ENCODE results near the gene CAMP. TPM values are rescaled to one million over a fixed set of nuclear protein-coding genes. Genes with fewer than 3 reads are reported as not detected.

Gene CAMP
- total and polyA plus RNA-seq, 2 of the 13 experiments (the other 11 are each of a cell fraction or from before 2014, with no cell fraction given): not detected

- TF ChIP-seq, protein P1, sequence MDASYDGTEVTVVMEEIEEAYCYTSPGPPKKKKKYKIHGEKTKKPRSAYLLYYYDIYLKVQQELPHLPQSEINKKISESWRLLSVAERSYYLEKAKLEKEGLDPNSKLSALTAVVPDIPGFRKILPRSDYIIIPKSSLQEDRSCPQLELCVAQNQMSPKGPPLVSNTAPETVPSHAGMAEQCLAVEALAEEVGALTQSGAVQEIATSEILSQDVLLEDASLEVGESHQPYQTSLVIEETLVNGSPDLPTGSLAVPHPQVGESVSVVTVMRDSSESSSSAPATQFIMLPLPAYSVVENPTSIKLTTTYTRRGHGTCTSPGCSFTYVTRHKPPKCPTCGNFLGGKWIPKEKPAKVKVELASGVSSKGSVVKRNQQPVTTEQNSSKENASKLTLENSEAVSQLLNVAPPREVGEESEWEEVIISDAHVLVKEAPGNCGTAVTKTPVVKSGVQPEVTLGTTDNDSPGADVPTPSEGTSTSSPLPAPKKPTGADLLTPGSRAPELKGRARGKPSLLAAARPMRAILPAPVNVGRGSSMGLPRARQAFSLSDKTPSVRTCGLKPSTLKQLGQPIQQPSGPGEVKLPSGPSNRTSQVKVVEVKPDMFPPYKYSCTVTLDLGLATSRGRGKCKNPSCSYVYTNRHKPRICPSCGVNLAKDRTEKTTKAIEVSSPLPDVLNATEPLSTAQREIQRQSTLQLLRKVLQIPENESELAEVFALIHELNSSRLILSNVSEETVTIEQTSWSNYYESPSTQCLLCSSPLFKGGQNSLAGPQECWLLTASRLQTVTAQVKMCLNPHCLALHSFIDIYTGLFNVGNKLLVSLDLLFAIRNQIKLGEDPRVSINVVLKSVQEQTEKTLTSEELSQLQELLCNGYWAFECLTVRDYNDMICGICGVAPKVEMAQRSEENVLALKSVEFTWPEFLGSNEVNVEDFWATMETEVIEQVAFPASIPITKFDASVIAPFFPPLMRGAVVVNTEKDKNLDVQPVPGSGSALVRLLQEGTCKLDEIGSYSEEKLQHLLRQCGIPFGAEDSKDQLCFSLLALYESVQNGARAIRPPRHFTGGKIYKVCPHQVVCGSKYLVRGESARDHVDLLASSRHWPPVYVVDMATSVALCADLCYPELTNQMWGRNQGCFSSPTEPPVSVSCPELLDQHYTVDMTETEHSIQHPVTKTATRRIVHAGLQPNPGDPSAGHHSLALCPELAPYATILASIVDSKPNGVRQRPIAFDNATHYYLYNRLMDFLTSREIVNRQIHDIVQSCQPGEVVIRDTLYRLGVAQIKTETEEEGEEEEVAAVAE (CRISPR knock-in tag; IDR thresholded peaks at IDR 0.05; ENCODE audit: borderline replicate concordance): peak; percentile 69; the same call in 1 of the 2 replicates
- TF ChIP-seq, protein P2, sequence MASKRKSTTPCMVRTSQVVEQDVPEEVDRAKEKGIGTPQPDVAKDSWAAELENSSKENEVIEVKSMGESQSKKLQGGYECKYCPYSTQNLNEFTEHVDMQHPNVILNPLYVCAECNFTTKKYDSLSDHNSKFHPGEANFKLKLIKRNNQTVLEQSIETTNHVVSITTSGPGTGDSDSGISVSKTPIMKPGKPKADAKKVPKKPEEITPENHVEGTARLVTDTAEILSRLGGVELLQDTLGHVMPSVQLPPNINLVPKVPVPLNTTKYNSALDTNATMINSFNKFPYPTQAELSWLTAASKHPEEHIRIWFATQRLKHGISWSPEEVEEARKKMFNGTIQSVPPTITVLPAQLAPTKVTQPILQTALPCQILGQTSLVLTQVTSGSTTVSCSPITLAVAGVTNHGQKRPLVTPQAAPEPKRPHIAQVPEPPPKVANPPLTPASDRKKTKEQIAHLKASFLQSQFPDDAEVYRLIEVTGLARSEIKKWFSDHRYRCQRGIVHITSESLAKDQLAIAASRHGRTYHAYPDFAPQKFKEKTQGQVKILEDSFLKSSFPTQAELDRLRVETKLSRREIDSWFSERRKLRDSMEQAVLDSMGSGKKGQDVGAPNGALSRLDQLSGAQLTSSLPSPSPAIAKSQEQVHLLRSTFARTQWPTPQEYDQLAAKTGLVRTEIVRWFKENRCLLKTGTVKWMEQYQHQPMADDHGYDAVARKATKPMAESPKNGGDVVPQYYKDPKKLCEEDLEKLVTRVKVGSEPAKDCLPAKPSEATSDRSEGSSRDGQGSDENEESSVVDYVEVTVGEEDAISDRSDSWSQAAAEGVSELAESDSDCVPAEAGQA (IDR thresholded peaks at IDR 0.05; ENCODE audit: low read depth): no peak
- TF ChIP-seq, protein P2 (CRISPR knock-in tag; IDR thresholded peaks at IDR 0.05; ENCODE audit: borderline replicate concordance): no peak
- TF ChIP-seq TOPORS (CRISPR knock-in tag; IDR thresholded peaks at IDR 0.05) (no peak), HNF4A (CRISPR knock-in tag; IDR thresholded peaks at IDR 0.05) (no peak), TCF12 (IDR thresholded peaks at IDR 0.05) (no peak), TCF12 (CRISPR knock-in tag; IDR thresholded peaks at IDR 0.05) (no peak), XRCC5 (optimal IDR thresholded peaks at IDR 0.05; ENCODE audit: low read length) (peak; percentile 94)
- TF ChIP-seq, protein P3, sequence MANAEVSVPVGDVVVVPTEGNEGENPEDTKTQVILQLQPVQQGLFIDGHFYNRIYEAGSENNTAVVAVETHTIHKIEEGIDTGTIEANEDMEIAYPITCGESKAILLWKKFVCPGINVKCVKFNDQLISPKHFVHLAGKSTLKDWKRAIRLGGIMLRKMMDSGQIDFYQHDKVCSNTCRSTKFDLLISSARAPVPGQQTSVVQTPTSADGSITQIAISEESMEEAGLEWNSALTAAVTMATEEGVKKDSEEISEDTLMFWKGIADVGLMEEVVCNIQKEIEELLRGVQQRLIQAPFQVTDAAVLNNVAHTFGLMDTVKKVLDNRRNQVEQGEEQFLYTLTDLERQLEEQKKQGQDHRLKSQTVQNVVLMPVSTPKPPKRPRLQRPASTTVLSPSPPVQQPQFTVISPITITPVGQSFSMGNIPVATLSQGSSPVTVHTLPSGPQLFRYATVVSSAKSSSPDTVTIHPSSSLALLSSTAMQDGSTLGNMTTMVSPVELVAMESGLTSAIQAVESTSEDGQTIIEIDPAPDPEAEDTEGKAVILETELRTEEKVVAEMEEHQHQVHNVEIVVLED (CRISPR knock-in tag; IDR thresholded peaks at IDR 0.05; ENCODE audit: borderline replicate concordance): no peak; the same call in 1 of the 2 replicates
- TF ChIP-seq, protein P4, sequence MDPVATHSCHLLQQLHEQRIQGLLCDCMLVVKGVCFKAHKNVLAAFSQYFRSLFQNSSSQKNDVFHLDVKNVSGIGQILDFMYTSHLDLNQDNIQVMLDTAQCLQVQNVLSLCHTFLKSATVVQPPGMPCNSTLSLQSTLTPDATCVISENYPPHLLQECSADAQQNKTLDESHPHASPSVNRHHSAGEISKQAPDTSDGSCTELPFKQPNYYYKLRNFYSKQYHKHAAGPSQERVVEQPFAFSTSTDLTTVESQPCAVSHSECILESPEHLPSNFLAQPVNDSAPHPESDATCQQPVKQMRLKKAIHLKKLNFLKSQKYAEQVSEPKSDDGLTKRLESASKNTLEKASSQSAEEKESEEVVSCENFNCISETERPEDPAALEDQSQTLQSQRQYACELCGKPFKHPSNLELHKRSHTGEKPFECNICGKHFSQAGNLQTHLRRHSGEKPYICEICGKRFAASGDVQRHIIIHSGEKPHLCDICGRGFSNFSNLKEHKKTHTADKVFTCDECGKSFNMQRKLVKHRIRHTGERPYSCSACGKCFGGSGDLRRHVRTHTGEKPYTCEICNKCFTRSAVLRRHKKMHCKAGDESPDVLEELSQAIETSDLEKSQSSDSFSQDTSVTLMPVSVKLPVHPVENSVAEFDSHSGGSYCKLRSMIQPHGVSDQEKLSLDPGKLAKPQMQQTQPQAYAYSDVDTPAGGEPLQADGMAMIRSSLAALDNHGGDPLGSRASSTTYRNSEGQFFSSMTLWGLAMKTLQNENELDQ (CRISPR knock-in tag; IDR thresholded peaks at IDR 0.05; ENCODE audit: borderline replicate concordance): no peak
- TF ChIP-seq, protein P5, sequence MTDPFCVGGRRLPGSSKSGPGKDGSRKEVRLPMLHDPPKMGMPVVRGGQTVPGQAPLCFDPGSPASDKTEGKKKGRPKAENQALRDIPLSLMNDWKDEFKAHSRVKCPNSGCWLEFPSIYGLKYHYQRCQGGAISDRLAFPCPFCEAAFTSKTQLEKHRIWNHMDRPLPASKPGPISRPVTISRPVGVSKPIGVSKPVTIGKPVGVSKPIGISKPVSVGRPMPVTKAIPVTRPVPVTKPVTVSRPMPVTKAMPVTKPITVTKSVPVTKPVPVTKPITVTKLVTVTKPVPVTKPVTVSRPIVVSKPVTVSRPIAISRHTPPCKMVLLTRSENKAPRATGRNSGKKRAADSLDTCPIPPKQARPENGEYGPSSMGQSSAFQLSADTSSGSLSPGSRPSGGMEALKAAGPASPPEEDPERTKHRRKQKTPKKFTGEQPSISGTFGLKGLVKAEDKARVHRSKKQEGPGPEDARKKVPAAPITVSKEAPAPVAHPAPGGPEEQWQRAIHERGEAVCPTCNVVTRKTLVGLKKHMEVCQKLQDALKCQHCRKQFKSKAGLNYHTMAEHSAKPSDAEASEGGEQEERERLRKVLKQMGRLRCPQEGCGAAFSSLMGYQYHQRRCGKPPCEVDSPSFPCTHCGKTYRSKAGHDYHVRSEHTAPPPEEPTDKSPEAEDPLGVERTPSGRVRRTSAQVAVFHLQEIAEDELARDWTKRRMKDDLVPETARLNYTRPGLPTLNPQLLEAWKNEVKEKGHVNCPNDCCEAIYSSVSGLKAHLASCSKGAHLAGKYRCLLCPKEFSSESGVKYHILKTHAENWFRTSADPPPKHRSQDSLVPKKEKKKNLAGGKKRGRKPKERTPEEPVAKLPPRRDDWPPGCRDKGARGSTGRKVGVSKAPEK (CRISPR knock-in tag; IDR thresholded peaks at IDR 0.05; ENCODE audit: borderline replicate concordance): no peak
Observed at GRCh38 chr3:48232734-48233133, 9.4 kb downstream of the CAMP start (continued).

Data from HepG2 (cell line).